ENCODE measurements around the gene TMPRSS13.
"Not testable (repeated sequence)": the region's sequence is repeated elsewhere in the genome, so short reads cannot be mapped to it uniquely, and the experiment has no call there.

The TMPRSS13 gene

DNA sequence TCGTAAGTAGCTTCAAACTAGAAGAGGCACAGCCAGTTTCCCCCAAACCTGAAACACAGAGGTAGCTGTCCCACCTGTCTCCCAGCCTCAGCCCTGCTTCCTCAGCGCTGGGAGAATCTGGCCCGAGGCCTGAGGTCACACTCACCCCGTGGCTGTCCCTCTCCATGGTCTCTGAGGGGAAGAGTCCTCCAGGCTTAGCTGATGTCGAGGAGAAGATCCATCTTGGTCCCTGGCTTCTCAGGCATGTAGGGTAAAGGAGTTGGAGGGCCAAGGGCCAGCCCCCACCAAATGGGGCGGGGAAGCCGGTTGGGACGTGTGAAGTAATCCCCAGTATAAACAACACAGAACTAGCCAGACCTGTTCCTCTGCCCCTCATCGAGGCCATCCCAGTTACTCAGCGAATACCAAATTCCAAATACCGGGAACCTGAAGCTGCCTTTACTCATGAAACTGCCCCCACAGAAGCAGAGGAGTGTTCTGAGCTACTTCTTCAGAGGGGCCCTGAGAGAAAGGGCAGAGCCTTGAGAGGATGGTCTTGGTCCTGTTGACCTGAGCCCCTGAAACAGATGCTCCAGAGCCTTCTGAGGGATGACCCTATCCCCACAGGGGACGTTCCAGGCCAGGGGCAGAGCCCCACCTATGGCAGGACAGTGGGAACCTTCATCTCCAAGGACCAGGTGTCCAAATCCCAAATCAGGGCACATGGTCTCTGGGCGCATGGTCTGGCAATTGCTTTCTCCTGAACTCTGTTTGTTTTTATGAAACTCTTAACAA, at the start of gene TMPRSS13:
Gene TMPRSS13, minus strand, starts transcription at position 261 of the 774 bp plus-strand sequence. Its CDS starts 95 bp downstream, at position 166.
- DNase-seq = no peak

GRCh38 chr11:117978991-117979390, 49.8 kb upstream of the TMPRSS13 start:
- DNase-seq = no peak

DNA sequence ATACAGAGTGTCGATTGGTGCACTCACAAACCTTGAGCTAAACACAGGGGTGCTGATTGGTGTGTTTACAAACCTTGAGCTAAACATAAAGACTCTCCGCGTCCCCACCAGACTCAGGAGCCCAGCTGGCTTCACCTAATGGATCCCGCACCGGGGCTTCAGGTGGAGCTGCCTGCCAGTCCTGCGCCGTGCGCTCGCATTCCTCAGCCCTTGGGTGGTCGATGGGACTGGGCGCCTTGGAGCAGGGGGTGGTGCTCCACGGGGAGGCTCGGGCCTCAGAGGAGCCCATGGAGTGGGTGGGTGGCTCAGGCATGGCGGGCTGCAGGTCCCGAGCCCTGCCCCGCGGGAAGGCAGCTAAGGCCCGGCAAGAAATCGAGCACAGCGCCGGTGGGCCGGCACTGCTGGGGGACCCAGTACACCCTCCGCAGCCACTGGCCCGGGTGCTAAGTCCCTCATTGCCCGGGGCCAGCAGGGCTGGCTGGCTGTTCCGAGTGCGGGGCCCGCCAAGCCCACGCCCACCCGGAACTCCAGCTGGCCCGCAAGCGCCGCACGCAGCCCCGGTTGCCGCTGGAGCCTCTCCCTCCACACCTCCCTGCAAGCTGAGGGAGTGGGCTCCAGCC, 49.2 kb upstream of the TMPRSS13 start:
- not testable (repeated sequence) for DNase-seq

DNA sequence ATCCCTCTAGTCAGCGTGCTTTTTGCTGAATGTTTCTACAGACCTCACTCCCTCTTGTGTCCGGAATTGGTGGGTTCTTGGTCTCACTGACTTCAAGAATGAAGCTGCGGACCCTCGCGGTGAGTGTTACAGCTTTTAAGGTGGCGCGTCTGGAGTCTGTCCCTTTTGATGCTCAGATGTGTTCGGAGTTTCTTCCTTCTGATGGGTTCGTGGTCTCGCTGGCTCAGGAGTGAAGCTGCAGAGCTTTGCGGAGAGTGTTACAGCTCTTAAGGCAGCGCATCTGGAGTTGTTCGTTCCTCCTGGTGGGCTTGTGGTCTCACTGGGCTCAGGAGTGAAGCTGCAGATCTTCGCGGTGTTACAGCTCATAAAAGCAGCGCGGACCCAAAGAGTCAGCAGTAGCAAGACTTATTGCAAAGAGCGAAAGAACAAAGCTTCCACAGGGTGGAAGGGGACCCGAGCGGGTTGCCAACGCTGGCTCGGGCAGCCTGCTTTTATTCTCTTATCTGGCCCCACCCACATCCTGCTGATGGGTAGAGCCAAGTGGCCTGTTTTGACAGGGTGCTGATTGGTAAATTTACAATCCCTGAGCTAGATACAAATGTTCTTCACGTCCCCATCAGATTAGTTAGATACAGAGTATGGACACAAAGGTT, 48.5 kb upstream of the TMPRSS13 start:
- not testable (repeated sequence) for DNase-seq

DNA sequence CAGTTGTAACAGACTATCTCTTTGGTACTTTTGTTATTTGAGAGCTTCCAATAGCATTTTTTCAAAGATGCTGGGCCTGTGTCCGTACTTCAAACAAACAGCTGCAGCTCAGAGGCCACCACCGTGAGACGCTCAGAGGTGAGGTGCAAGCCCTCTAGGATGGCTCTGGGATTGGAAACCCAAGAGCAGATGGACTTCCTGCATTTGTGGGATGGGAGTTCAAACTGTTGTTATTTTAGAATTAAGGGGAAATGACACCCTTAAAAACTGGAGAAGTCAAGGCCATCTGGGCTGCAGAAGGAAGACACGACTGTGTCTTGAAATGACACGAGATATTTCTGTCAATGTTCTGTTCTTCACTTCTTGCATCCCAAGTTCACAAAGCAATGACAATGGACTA, 47.8 kb upstream of the TMPRSS13 start:
- DNase-seq = no peak

GRCh38 chr11:117976445-117976844, 47.2 kb upstream of the TMPRSS13 start:
- DNase-seq = no peak

- no peak for DNase-seq
Observed at GRCh38 chr11:117973503-117973860, 44.3 kb upstream of the TMPRSS13 start.

GRCh38 chr11:117972629-117973502, 43.7 kb upstream of the TMPRSS13 start:
- DNase-seq = no peak

GRCh38 chr11:117972044-117972443, 42.8 kb upstream of the TMPRSS13 start:
- no peak for DNase-seq

- no peak for DNase-seq
Observed at GRCh38 chr11:117970400-117971024, 41.3 kb upstream of the TMPRSS13 start.

DNA sequence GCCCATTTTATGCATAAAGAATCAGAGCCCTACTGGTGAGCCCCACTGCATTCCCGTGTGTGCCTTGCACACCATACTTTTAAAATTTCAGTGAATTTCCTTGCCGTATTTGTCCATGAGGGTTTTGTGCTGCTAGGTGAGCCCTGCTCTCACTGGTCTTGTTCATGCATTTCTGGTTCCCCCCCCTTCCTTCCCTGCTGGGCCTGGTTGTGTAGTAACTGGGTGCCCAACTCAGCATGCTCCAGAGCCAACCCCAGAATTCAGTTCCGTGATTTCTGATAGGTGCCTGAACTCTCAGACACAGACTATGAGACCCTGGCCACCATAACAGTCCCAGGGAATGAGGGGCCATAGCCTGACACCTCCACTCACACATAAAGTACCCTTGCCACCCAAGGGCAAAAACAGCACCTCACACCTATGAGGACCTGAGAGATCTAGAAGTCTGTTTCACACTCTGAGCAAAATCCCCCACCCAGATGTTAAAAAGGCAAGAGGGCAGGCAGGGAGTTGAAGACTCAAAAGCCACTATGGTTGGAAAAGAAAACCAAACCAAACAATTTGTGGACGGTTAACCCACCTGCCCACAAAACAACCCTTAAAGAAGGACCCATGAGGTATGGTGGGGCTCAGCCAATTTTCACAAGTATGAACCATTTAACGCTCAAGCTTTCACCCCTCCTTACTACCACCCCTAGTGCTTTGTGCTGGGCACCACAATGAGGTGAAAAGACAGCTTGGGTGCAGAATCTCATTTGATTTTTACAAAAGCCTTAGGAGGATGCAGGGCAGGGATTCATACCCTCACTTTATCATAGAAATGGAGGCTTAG, 40.2 kb upstream of the TMPRSS13 start:
- DNase-seq = no peak

DNA sequence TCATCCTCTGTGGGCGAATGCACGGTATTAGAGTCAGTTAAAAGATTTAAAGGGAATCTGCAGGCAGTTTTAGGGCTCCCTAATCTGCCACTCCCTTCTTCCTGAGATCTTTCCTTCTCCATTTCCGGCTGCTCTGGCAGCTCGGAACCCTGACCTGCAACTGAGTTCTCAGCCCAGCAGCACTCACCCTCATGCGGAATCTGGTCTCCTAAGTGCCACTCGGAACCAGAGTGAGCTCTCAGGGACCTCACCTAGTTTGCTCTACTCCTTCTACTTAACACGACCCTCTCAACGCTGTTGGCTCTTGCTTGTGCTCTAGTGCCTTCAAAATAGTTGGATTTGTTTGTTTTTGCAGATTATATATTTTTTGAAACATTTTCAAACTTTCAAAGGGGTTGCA, 37.7 kb upstream of the TMPRSS13 start:
- DNase-seq = no peak

- DNase-seq = no peak
Observed at GRCh38 chr11:117962826-117963225, 33.6 kb upstream of the TMPRSS13 start.

DNA sequence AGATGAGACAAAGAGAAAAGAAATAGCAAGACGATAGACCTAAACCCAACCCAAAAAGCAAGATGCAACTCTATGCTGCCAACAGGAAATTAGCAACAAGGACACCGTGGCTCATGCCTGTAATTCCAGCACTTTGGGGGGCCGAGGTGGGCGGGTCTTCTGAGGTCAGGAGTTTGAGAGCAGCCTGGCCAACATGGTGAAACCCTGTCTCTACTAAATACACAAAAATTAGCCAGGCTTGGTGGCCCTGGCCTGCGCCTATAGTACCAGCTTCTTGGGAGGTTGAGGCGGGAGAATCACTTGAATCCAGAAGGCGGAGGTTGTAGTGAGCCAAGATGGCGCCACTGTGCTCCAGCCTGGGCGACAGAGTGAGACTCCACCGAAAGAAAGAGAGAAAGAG, 32.7 kb upstream of the TMPRSS13 start:
- DNase-seq = no peak

DNA sequence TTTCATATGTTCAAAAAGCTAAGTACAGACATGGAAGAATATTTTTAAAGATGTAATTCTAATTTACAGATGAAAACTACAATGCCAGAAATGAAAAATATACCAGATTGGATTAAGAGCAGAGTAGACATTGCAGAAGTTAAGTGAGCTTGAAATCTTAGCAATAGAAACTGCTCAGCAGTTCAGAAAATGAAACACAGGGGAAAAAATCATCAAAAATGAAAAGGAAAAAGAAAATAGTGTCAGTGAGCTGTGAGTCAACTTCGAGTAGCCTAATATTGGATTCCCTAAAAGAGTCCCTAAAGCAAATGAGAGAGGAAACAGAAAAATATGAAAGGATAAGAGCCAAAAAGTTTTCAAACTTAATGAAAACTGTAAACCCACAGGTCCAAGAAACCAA, 31.2 kb upstream of the TMPRSS13 start:
- no peak for DNase-seq

DNA sequence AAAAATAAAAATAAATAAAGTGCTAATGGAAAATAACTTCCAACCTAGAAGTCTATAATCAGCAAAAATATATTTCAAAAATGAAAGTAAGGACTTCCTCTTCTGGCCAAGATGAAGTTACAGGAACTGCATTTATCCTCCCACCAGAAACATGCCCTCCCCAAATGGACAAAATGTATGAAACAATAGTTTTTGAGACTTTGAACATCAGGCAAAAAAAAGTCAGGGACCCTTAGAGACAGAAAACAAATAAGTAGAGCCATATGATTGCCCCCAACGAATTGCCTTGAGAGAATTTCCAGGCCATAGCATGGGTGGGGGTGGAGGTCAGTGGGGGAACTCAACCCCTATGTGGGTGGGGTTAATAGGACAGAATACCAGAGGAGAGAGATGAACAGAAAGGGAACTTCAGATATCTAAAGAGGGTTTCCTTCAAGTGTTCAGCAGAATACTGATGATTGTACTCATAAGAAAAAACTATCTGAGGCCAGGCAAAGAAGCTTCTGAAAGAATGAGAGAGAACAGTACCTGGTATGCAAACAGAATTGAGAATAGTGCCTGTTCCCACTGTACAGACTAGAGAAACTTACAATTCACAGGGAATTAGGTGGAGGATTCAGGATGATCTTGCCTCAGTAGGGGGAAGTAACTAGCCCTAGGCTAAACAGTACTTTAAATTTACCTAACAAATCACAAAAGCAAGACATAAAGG, 30.4 kb upstream of the TMPRSS13 start:
- no peak for DNase-seq

- no peak for DNase-seq
Observed at GRCh38 chr11:117958949-117959348, 29.7 kb upstream of the TMPRSS13 start.

GRCh38 chr11:117953024-117953671, 23.9 kb upstream of the TMPRSS13 start:
- peak; percentile 55 for DNase-seq

DNA sequence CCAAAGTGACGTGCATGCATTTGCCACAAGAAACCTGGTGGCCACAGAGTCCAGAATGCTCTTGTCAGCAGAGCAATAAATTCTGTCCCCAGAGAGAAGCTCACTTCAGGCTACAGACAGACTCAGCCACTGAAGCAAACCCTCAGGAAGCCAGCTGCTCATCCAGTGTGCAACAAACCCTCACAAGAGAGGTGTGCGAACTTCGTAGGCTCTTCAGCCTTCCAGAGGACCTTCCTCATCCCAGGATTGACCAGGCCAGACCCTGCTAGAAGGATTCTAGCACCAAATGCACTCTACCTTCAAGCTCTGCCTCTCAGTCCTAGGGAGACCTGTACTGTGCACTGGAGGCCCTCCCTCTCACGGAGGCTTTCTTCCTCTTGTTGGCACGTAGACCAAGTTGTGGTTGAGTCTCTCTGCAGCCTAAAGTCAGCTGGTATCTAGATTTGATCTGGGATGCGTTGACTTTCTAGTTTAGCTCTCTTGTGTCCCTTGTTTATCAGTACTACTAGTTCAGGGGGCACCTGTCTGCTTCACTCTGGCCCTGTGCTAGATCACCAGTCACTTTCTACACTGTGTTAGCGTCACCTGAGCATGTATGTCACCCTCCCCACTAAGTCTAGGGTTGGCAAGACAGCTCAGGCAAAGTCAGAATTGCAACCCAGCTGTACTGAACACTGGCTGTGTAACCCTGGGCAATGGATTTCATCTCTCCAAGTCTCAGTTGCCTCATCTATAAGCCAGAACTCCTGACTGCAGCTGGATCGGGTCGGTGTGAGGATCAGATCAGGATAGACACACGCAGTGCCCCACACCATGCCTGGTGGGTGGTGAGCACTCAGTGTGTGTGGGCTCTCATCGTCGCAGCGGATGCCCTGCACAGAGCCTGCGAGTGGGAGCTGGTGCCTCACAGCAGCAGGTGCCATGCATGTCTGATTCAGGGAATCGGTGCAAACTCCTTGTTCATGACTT, 22.1 kb upstream of the TMPRSS13 start:
- peak; percentile 48 for DNase-seq
